Activated CD4-positive, CD25-positive, alpha-beta regulatory T cell (primary cell): Measurements from ENCODE around the gene BAIAP3.

Source experiments
- DNase-seq, 4 experiments: peaks; one replicate each; lab custom pipeline; 2025; lab: John Stamatoyannopoulos, UW

BAIAP3 gene

DNA sequence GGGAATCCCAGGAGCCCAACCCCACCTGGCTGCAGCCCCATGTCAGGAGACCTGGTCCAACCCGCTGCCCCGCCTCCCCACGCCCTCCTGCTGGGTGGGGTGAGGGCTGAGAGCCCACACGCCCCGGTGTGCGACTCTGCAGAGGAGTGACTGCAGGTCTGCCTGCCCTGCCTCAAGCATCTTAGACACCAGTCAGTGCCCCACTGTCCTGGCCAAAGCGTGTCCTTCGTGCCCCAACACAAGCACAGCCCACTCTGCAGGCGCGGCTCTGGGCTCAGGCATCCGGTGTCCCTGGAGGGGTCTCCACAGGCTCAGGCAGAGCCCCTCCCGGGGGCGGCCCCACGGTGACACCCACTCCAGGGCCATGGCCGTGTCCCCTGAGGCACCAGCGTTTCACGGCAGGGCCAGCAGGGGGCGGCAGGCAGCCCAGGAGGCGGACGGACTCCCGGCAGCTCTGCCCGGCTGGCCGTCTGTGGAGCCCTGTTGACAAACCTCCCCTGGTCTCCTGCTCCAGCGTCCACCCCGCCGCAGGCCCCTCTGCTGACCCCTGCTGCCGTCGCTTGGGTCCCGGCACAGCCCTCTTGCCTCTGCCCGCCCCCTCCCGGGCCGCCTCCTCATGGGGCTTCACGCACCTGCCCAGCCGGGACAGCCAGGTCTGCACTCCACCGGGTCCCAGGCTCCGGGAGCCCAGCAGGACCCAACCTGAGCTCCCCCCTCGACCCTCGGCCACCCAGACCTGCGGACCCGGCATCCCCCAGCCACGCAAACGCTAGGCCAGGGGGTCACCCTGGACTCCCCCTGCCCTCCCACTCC is 32.6 kb upstream of the BAIAP3 start:
- DNase-seq, result peak; percentile 52 to 62 (median 56)

DNA sequence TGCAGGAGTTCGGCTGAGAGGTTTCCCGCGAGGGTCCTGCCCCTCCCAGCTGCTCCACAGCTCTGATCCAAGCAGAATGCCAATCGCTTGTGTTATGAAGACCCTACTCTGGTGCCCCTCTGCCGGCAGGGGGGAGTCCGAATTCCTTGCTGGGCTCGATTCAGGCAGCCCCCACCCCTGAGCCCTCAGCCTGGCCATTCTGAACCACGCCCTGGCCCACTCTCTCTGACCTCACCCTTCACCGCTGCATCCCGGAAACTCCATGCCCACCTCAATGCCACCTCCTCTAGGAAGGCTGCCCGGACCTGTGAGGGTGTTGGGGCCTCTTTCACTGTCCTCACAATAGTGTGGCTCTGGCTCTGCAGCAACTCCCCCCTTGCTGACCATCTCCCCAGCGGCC is 31.9 kb upstream of the BAIAP3 start:
- no peak for DNase-seq

DNA sequence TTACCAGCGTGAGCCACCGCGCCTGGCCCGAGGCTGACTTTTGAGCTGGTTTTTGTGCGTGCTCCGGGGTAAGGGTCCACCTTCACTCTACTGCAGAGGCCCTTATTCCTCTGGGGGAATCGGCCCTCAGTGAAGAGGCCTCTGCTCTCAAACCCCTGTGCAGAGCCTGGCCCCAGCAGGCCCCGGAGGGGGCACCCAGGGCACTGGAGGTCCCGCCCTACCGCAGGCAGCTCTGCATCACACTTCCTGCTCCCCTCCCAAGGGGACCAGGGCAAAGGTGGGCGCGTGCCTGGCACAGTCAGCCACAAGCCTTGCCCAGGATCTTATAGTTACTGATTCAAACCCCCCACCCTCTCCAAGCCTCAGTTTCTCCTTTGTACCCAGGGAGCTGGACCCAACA is 27.6 kb upstream of the BAIAP3 start:
- no peak for DNase-seq

DNA sequence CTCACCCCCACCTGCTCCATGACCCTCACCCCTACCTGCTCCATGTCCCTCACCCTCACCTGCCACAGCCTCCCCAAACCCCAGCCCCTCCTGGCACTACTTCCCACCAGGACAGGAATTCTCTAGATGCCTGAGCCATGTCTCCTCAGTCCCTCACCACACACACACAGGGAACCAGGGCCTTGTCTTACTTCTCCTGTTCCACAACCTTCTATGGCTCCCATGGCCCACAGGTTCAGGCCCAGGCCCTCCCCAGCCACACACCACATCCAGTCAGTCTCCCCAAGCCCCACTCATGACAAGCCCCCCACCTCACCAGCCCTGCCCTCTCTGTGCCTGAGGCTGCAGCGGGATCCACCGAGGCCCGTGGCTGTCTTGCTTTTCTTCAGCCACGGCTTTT is 27.1 kb upstream of the BAIAP3 start:
- no peak for DNase-seq

DNA sequence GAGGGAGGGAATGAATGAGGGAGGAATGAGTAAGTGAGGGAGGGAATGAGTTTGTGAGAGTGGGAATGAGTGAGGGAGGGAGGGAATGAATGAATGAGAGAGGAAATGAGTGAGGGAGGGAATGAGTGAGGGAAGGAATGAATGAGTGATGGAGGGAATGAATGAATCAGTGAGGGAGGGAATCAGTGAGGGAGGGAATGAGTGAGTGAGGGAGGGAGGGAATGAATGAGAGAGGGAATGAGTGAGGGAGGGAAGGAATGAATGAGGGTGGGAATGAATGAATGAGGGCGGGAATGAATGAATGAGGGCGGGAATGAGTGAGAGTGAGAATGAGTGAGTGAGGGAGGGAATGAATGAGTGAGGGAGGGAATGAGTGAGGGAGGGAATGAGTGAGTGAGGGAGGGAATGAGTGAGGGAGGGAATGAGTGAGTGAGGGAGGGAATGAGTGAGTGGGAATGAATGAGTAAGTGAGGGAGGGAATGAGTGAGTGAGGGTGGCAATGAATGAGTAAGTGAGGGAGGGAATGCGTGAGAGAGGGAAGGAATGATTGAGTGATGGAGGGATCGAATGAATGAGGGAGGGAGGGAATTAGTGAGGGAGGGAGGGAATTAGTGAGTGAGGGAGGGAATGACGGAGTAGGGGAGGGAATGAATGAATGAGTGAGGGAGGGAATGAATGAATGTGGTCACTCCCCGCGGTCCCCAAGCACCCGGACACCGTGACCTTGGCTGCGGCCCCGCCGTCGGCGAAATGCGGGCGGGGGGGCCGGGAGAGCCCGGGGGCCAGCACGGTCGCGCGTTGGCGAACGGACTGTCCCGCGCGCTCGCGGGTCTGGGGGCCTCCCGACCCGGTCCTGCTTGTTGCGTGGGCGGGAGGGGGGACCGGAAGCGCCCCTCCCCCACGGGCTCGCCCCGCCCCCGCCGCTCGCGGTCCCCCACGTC is 25.1 kb upstream of the BAIAP3 start:
- DNase-seq, result no peak

DNA sequence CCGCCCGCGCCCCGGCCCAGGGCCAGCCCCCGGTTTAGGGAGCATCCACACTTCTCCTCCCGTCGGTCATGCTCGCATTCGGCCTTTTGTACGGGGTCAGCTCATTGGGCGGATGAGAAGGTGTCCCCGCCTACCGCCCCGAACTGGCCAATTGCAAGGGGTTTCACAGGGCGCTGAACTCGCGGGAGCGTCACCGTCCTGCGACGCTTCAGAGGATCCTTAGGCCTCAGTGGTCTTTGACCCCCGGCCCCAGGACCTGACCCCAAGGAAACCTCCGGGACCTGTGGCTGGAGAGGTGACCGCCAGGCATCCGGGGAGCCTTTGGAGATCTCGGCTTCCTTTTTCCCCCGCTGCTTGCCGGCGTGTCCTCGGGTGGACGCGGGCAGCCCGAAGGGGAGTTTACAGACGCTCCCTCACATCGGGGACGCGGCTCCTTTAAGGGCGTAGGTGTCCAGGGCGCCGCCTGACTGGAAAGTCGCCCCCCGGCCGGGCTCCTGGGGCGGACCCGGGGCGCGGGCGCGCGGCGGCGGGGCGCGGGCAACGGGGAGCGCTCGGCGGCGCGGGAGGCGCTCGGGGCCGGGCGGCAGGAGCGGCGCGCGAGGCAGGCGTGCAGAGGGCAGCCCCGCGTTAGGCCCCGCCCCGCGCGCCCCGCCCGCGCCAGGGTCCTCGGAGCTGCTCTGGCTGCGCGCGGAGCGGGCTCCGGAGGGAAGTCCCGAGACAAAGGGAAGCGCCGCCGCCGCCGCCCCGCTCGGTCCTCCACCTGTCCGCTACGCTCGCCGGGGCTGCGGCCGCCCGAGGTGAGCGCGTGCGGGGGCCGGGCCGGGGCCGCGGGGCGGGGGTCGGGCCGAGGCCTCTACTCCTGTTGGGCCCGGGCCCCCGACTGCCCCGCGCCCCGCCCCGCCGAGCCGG is 24.2 kb upstream of the BAIAP3 start, which contains the start of gene UBE2I:
UBE2I (plus strand) TSS at position 660 of the 909 bp plus-strand sequence. CDS start 4,395 bp downstream, outside the sequence.
- DNase-seq, result peak; percentile 89 to 96 (median 92)

DNA sequence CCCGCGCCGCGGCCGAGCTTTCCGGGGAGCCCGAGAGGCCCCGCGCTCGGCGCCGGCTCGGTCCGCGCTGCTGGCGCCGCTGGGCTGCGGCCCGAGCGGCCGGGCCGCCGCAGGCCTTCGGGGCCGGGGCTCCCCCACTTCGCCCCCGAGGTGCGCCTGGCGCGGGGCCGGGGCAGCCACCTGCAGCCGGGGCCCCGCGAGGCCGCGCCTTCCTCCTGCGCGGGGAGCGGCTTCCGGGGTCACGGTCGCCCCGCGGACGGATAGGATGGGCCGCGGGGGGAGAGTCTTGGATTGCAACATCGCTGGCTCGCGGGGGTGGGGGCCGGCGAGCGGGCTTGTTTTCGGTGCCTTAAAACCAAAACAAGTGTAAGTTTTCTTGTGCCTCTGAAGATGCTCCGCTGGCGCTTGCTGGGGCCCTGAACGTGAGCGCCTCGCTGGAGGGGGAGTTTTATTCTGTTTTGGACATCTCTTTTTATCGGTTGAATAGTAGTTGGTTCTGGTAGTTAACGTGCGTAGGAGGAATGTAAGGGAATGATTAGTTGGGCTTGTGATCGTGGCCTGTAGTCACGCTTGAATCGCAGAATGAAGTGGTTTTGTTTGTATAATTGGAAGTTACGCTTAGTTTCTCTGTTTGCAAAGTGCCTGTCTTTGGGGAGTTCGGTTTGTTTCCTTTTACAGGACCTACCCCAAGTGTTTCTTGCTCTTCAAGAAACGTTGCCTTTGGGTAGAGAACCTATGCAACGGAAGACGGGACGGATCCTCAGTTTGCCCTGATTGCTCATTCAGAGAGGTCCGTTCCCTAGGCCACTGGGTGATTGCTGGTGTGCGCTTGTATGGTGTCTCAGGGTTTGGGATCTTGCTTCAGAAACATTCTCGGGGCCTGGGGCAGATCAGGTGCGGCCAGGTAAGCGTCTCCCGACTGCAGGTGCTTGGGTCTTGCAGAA is 23.3 kb upstream of the BAIAP3 start:
- peak in 2 of 4 experiments; percentile 31 to 44 for DNase-seq

DNA sequence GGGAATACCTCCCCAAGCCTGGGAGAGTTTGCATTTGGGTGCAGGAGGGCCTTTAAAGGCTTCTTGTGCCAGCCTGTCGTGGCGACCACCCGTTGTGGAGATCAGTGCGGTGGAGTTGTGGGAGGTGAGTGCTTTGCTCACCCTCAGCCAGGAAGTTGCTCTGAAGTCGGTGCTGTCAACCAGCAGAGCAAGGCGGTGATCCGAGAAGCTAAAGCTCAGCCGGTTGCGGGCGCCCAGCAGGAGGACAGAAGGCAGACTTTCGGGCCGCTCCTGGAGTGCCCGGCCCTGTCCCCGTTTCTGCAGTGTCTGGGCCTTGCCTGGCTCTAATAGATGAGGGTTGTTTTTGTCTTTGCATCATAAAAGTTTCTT is 22.6 kb upstream of the BAIAP3 start:
- no peak for DNase-seq

DNA sequence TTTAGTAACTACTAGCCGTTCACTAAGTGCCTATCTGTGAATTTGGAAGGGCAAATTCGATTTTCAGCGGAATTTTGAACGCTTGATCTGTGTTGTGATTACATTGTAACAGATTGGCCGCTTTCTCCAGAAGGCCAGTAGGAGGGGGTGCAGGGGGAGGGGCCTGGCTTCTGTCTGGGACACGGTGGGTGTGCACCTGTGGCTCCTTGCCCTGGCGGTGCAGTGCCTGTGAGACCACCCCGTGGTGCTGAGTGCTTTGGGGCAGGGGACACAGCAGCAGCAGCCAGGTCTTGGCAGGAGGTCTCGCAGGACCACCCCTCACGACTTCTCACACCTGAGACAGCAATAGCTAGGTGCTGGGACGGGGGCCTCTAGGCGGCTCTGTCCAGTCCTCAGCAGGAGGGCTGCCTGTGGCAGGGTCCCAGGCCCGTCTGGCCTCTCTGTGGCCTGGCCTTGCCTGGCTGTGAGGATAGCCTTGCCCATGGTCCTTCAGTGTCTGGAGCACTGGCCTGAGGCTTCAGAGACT is 22.2 kb upstream of the BAIAP3 start:
- no peak for DNase-seq

DNA sequence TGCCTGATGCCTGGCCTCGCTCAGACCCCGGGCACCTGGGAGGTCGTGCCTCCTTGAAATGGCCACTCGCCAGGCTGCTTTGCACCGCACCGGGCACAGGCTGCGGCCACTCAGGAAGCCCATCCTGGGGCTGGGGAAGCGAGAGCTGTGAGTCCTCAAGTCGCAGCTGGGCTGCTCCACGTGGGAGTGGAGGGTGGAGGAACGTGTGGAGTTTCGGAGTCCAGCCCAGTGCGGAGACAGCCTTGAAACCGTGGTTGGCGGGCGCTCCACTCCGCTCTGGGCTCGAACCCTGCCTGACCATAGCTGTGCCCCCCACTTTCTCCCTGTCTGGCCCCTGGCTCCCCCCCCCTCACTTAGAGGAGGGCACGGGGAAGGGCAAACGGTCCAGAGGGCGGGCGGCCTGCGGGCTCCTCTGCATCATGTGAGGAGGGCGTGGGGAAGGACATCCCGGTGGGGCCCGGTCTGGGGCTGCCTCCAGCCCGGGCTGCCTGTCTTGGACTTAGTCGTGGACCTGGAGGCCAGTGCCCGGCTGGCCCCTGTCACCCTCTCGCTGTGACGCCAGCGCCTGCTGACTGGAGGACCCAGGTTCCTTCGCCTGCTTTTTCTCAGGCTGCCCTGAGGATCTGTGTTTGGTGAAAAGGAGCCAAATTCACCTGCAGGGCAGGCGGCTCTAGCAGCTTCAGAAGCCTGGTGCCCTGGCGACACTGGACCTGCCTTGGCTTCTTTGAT is 21.5 kb upstream of the BAIAP3 start:
- no peak for DNase-seq

DNA sequence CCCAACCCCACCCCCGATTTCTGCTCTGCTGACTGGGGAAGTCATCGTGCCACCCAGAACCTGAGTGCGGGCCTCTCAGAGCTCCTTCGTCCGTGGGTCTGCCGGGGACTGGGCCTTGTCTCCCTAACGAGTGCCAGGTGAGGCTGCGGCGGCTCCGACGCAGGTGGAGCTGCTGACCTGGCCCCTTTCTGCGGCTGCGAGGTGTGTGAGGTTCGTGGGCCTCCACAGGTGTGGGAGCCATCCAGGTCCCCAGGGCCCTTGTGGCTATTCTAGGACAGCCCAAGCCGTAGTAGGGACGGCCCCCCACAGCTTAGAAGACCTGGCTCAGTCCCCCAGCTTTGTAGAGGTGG is 21.0 kb upstream of the BAIAP3 start:
- no peak for DNase-seq

DNA sequence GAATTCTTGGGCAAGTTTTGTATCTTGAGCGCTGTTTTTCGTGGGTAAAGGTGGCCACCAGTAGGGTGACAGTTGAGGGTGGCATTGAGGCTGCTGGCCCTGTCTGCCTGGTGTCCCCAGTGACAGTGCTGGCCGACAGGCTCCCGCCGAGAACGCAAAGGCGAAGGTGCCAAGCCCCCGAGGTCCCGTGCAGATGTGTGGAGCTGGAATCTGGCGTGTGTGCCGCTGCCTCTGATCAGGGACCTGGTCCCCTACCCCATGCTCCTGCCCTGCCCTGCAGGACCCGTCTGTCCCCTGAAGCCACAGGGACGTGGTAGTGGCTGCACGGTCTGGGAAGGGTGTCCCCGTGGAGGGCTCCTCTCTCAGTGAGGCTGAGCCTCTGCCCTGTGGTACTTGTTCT is 20.5 kb upstream of the BAIAP3 start:
- DNase-seq, result no peak

DNA sequence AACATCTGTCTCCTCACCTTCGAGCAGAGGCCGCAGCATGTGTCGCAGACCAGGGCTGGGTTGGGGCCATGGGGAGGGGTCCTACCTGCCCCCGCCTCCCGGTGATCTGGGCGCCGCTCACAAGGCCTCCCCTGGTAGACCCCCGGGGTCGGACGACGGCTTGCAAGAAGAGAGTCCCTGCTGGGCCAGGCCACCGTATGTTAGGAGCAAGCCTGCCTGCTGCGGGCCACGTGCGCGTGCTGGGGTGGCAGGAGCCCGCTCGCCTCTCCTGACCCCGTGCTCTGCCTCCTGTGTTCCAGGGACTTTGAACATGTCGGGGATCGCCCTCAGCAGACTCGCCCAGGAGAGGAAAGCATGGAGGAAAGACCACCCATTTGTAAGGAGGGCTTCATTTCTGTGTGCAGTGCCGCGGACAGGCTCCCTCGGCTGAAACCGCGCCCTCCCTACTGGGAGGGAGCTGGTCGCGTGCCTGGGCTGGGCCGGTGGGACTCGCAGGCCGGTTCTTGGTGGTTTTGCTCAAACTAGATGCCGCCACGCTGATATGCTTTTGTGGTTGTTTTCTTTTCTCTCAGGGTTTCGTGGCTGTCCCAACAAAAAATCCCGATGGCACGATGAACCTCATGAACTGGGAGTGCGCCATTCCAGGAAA is 19.6 kb upstream of the BAIAP3 start:
- no peak for DNase-seq

DNA sequence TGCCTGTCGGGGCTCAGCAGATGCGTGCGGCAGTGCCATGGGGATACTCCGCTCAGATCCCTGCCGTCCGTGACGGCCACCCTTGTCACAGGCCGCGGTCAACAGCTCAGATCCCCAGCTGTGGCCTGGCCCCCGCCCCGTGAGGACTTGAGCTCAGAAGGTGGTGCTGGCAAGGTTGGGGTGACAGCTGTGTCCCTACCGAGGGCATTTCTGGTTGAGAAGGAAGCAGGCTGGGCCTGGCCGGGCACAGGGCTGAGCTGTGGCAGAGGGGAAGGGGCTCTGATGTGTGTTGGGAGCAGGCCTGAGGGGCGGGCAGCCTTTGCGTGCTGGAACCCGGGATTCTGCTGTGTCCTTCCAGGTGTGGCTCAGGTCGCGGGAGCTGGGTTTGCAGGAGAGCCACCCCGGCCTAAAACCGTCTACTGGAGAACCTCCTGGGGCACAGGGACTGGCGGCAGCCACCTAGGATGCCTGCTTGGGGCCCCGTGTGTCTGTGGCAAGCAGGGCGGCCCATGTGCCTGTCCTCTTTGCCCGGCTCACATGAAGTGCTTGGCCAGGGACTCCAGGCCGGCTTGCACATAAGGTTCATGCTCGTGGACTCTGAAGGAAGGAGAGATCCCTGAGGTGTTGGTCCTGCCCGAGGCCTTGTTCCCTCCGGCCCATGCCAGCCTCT is 18.9 kb upstream of the BAIAP3 start:
- no peak for DNase-seq

DNA sequence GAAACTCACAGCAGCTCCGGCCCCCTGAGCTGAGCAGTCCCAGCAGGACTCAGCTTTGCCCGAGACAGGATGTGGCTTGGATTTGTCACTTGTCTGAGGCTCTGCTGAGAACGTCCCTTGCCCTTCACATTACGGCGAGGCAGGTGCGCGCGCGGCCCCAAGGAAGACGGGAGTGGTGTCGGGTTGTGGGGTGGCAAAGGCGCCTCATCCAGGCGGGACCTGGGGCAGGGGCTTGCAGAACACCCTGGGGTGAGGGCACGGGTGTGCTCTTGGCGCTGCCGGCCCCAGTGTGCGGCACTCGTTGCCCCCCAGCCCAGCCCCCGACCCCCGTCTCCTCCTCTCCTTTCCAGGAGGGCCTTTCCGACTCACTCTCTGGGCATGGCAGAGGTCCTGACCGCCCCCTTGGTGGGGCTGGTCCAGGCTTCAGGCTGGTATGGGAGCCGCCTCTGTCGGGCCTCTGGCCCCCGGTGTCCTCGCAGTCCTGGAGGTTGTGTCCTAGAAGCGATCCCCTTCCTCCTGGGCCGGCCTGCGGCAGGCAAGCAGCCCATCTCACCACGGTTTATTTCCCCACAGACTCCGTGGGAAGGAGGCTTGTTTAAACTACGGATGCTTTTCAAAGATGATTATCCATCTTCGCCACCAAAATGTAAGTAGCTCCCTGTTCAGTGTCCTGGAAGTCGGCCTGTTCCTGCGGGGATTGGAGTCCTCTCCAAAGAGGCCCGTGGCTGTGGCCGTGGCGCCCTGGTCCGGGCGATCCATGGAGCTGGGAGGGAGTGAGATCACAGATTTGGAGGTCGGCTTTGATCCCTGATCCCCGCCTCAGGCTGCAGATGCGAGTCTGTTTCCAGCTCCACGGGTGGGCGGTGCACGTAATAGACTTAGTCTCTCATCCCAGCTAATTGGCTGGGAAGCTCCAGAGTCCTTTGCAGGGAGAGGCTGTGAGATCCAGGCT is 18.1 kb upstream of the BAIAP3 start:
- DNase-seq, result no peak

DNA sequence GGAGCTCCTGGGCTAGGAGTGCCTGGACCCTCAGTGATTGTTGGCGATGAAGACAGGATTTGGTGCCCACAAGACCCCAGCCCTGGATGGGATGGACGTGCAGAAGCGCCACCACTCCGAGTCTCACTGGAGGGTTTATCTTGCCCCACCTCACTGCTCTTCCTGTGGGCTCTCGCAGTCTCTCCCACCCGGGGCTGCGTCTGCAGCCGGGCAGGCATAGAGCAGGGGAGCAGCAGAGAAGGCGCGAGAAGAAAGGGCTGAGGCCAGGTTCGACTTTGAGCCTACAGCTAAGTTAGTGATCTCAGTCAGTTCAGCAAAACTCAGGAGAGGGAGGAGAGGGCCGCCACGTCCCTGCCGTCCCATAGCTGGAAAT is 17.4 kb upstream of the BAIAP3 start:
- DNase-seq, result no peak

DNA sequence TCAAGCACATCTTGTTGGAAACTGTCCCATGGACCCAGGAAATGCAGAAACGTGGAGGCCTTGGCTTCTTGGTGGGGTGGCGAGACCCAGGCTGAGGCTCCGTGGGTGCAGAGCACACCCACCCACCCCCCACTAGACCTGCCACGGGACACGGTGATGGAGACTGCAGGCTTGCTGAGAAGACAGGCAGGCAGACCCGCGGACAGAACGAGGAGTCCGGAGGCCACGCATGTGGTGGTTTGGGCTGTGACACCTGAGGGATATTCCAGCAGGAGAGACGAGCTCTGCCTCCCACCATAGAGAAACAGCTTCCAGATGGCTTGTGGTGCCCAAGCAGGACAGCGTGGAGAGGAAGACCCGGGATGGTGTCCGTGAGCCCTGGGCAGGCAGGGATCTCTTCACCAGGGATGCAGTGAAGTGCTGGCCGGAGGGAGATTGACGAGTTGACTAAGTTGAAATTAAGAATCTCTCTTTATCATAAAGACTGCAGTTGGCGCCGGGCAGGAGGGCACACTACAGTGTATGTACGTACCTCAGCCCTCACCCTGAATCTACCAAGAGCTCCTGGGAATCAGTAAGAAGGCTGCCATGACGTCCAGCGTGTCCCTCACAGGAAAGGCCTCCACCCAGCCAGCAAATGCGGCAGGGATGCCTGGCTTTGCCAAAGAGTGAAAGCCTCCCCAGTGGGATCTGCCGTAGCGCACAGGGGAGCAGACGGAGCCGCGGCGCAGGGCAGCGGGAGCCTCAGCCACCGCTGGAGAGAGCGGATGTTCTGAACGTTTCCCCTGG is 15.8 kb upstream of the BAIAP3 start:
- DNase-seq, result no peak
